ENCODE results near the gene ZNF512B. TPM values are rescaled to one million over a fixed set of nuclear protein-coding genes. Genes with fewer than 3 reads are reported as not detected.
A peak's percentile ranks its signal among the peaks of the same experiment; 100 is the strongest.

ZNF512B gene
- total RNA-seq, 3 donors from 2014 or later (not counting 1 experiment from before 2014, with no cell fraction given) = 11.5 to 16.8 (median 13.8) TPM

- Mint-ChIP-seq H3K4me1 (peaks cover 7 to 16% of the 10 kb centered on the region in 2 donors), H3K27ac (no peak overlapping the region), H3K36me3 (no peaks in the 10 kb centered on the region), H3K4me3 (no peak overlapping the region), H3K9me3 (no peaks in the 10 kb centered on the region), H3K27me3 (ENCODE audit: low read depth in 2 of 2) (no peaks in the 10 kb centered on the region)
- Histone ChIP-seq H3K4me1 (ENCODE audit: control insufficient read depth, insufficient read depth, low read length) (peaks cover 32% of the 10 kb centered on the region), H3K27me3 (ENCODE audit: control insufficient read depth, insufficient read depth, low read length) (no peaks in the 10 kb centered on the region), H3K27ac (ENCODE audit: low read length) (no peak overlapping the region), H3K36me3 (ENCODE audit: control insufficient read depth, insufficient read depth, low read length) (peaks cover 44% of the 10 kb centered on the region), H3K4me3 (ENCODE audit: low read length) (no peak overlapping the region), H3K9me3 (ENCODE audit: control insufficient read depth, insufficient read depth, low read length) (no peaks in the 10 kb centered on the region)
- no peak for TF ChIP-seq CTCF (IDR thresholded peaks at IDR 0.05)
- WGBS (ENCODE audit: insufficient coverage) = 97% methylated on average over 23 of the region's 23 CpGs
- no peak for DNase-seq
- intact Hi-C loops (cut with micrococcal nuclease) = no loop called here
- ATAC-seq = no peak
These were observed 29.7 kb downstream of the ZNF512B start for GRCh38 chr20:63940071-63940471.

- H3K27me3 Mint-ChIP-seq (ENCODE audit: low read depth in 2 of 2) = no peaks in the 10 kb centered on the region
- H3K27ac ChIP-seq (ENCODE audit: low read length) = no peak overlapping the region
- H3K9me3 ChIP-seq (ENCODE audit: control insufficient read depth, insufficient read depth, low read length) = no peaks in the 10 kb centered on the region
- H3K4me3 ChIP-seq (ENCODE audit: low read length) = no peak overlapping the region
- H3K4me3 Mint-ChIP-seq = no peak overlapping the region
- no peaks in the 10 kb centered on the region for H3K9me3 Mint-ChIP-seq
- H3K27ac Mint-ChIP-seq = no peak overlapping the region
- peaks cover 12 to 16% of the 10 kb centered on the region in 2 donors for H3K4me1 Mint-ChIP-seq
- no peaks in the 10 kb centered on the region for H3K27me3 ChIP-seq (ENCODE audit: control insufficient read depth, insufficient read depth, low read length)
- intact Hi-C loops (cut with micrococcal nuclease) = no loop called here
- H3K36me3 ChIP-seq (ENCODE audit: control insufficient read depth, insufficient read depth, low read length) = peaks cover 43% of the 10 kb centered on the region
- no peak for TF ChIP-seq CTCF (IDR thresholded peaks at IDR 0.05)
- WGBS (ENCODE audit: insufficient coverage) = 74% methylated on average over 28 of the region's 33 CpGs
- ATAC-seq = no peak
- no peaks in the 10 kb centered on the region for H3K36me3 Mint-ChIP-seq
- peaks cover 32% of the 10 kb centered on the region for H3K4me1 ChIP-seq (ENCODE audit: control insufficient read depth, insufficient read depth, low read length)
- no peak for DNase-seq
These were observed 30.4 kb downstream of the ZNF512B start for GRCh38 chr20:63939061-63939935.

GRCh38 chr20:63937596-63937995, 32.1 kb downstream of the ZNF512B start:
- no peaks in the 10 kb centered on the region for H3K27me3 ChIP-seq (ENCODE audit: control insufficient read depth, insufficient read depth, low read length)
- no peaks in the 10 kb centered on the region for H3K9me3 ChIP-seq (ENCODE audit: control insufficient read depth, insufficient read depth, low read length)
- TF ChIP-seq CTCF (IDR thresholded peaks at IDR 0.05) = no peak
- intact Hi-C loops (cut with micrococcal nuclease) = no loop called here
- no peak overlapping the region for H3K27ac ChIP-seq (ENCODE audit: low read length)
- Mint-ChIP-seq H3K4me3 (no peak overlapping the region), H3K9me3 (no peaks in the 10 kb centered on the region), H3K27me3 (ENCODE audit: low read depth in 2 of 2) (no peaks in the 10 kb centered on the region), H3K36me3 (no peaks in the 10 kb centered on the region), H3K4me1 (peaks cover 14 to 16% of the 10 kb centered on the region in 2 donors), H3K27ac (peak overlapping the region in 1 of 2 donors; percentile 46)
- DNase-seq (no peak), ATAC-seq (no peak)
- H3K36me3 ChIP-seq (ENCODE audit: control insufficient read depth, insufficient read depth, low read length) = peaks cover 37% of the 10 kb centered on the region
- H3K4me3 ChIP-seq (ENCODE audit: low read length) = no peak overlapping the region
- H3K4me1 ChIP-seq (ENCODE audit: control insufficient read depth, insufficient read depth, low read length) = peaks cover 21% of the 10 kb centered on the region
- 87% methylated on average over 14 of the region's 14 CpGs for WGBS (ENCODE audit: insufficient coverage)

Measured in natural killer cell (primary cell).